Measurements from ENCODE around the gene EPSTI1. TPM values are rescaled to one million over a fixed set of nuclear protein-coding genes. Genes with fewer than 3 reads are reported as not detected.

EPSTI1 gene
- total RNA-seq, 1 donor from 2014 or later: not detected

GRCh38 chr13:42964761-42965161 is 27.3 kb downstream of the EPSTI1 start:
- Mint-ChIP-seq H3K36me3 (ENCODE audit: low read depth) (no peaks in the 10 kb centered on the region), H3K27me3 (ENCODE audit: low read depth) (no peaks in the 10 kb centered on the region), H3K9me3 (no peaks in the 10 kb centered on the region), H3K27ac (ENCODE audit: unreplicated experiment) (peak overlapping the region; percentile 57), H3K4me3 (no peak overlapping the region), H3K4me1 (peaks cover 3% of the 10 kb centered on the region)
- TF ChIP-seq CTCF (conservative IDR thresholded peaks at IDR 0.05): no peak
- DNase-seq (ENCODE audit: low read depth, low spot score): no peak

GRCh38 chr13:42959615-42960014 is 32.4 kb downstream of the EPSTI1 start:
- Mint-ChIP-seq H3K9me3 (peaks cover 2% of the 10 kb centered on the region), H3K27me3 (ENCODE audit: low read depth) (no peaks in the 10 kb centered on the region), H3K4me1 (no peaks in the 10 kb centered on the region), H3K4me3 (no peak overlapping the region), H3K27ac (ENCODE audit: unreplicated experiment) (no peak overlapping the region), H3K36me3 (ENCODE audit: low read depth) (no peaks in the 10 kb centered on the region)
- no peak for TF ChIP-seq CTCF (conservative IDR thresholded peaks at IDR 0.05)
- DNase-seq (ENCODE audit: low read depth, low spot score): no peak

GRCh38 chr13:42957881-42958280 is 34.2 kb downstream of the EPSTI1 start:
- DNase-seq (ENCODE audit: low read depth, low spot score): no peak
- Mint-ChIP-seq H3K4me1 (no peaks in the 10 kb centered on the region), H3K36me3 (ENCODE audit: low read depth) (no peaks in the 10 kb centered on the region), H3K27ac (ENCODE audit: unreplicated experiment) (no peak overlapping the region), H3K4me3 (no peak overlapping the region), H3K27me3 (ENCODE audit: low read depth) (no peaks in the 10 kb centered on the region), H3K9me3 (peaks cover 2% of the 10 kb centered on the region)
- TF ChIP-seq CTCF (conservative IDR thresholded peaks at IDR 0.05): no peak

- Mint-ChIP-seq H3K9me3 (peaks cover 2% of the 10 kb centered on the region), H3K27ac (ENCODE audit: unreplicated experiment) (no peak overlapping the region)
These were observed 41.9 kb downstream of the EPSTI1 start for GRCh38 chr13:42950181-42950580.

GRCh38 chr13:42947925-42948324 is 44.1 kb downstream of the EPSTI1 start:
- Mint-ChIP-seq H3K27me3 (ENCODE audit: low read depth) (no peaks in the 10 kb centered on the region), H3K9me3 (peaks cover 5% of the 10 kb centered on the region), H3K36me3 (ENCODE audit: low read depth) (peaks cover 2% of the 10 kb centered on the region), H3K4me3 (no peak overlapping the region), H3K27ac (ENCODE audit: unreplicated experiment) (no peak overlapping the region), H3K4me1 (no peaks in the 10 kb centered on the region)
- no peak for TF ChIP-seq CTCF (conservative IDR thresholded peaks at IDR 0.05)
- no peak for DNase-seq (ENCODE audit: low read depth, low spot score)

More at GRCh38 chr13:42950181-42950580, 41.9 kb downstream of the EPSTI1 start:
- TF ChIP-seq CTCF (conservative IDR thresholded peaks at IDR 0.05): no peak
- Mint-ChIP-seq H3K4me1 (no peaks in the 10 kb centered on the region), H3K36me3 (ENCODE audit: low read depth) (no peaks in the 10 kb centered on the region), H3K4me3 (no peak overlapping the region), H3K27me3 (ENCODE audit: low read depth) (no peaks in the 10 kb centered on the region)
- no peak for DNase-seq (ENCODE audit: low read depth, low spot score)

GRCh38 chr13:42946927-42947326 is 45.1 kb downstream of the EPSTI1 start:
- H3K4me3 Mint-ChIP-seq: no peak overlapping the region
- H3K27me3 Mint-ChIP-seq (ENCODE audit: low read depth): no peaks in the 10 kb centered on the region
- TF ChIP-seq CTCF (conservative IDR thresholded peaks at IDR 0.05): no peak
- DNase-seq (ENCODE audit: low read depth, low spot score): no peak
- H3K36me3 Mint-ChIP-seq (ENCODE audit: low read depth): peaks cover 2% of the 10 kb centered on the region
- no peaks in the 10 kb centered on the region for H3K4me1 Mint-ChIP-seq
- peaks cover 5% of the 10 kb centered on the region for H3K9me3 Mint-ChIP-seq
- H3K27ac Mint-ChIP-seq (ENCODE audit: unreplicated experiment): no peak overlapping the region
